Duodenal mucosa (tissue), 2 donors: ENCODE results near the gene VTCN1.

ENCODE experiments used
- H3K27ac ChIP-seq: one replicate; pipeline ENCODE4 v1.7.0; 2013; ENCODE audit warnings: low read depth, low read length
- H3K27me3 ChIP-seq, 2 donors: one replicate each; pipeline ENCODE4 v1.7.0; 2013; ENCODE audit warnings: low read length in 2 of 2, control low read depth in 1 of 2; ENCODE audit not compliant: insufficient read depth in 2 of 2, control insufficient read depth in 1 of 2
- H3K36me3 ChIP-seq, 2 donors: one replicate each; pipeline ENCODE4 v1.7.0; 2013; ENCODE audit warnings: low read length in 2 of 2, control low read depth in 1 of 2; ENCODE audit not compliant: insufficient read depth in 2 of 2, control insufficient read depth in 1 of 2
- H3K4me1 ChIP-seq, 2 donors: one replicate each; pipeline ENCODE4 v1.7.0; 2013; ENCODE audit warnings: low read length in 2 of 2, control low read depth in 1 of 2; ENCODE audit not compliant: insufficient read depth in 2 of 2, control insufficient read depth in 1 of 2
- H3K4me3 ChIP-seq, 2 donors: one replicate each; pipeline ENCODE4 v1.7.0; 2013; ENCODE audit warnings: low read length in 2 of 2, low read depth in 1 of 2
- H3K9ac ChIP-seq, 2 donors: one replicate each; pipeline ENCODE4 v1.7.0; 2013; ENCODE audit warnings: low read length in 2 of 2, low read depth in 1 of 2
- H3K9me3 ChIP-seq, 2 donors: one replicate each; pipeline ENCODE4 v1.7.0; 2013; ENCODE audit warnings: low read length in 2 of 2, control low read depth in 1 of 2; ENCODE audit not compliant: control insufficient read depth in 1 of 2

The VTCN1 gene

GRCh38 chr1:117147856-117148588, 62.7 kb downstream of the VTCN1 start:
- Histone ChIP-seq H3K36me3 (no peaks in the 10 kb centered on the region), H3K27ac (no peak overlapping the region), H3K4me1 (no peaks in the 10 kb centered on the region), H3K9me3 (no peaks in the 10 kb centered on the region), H3K4me3 (no peak overlapping the region), H3K27me3 (peaks cover 0 to 3% of the 10 kb centered on the region in 2 donors), H3K9ac (no peak overlapping the region)

GRCh38 chr1:117147341-117147831, 63.3 kb downstream of the VTCN1 start:
- H3K9ac ChIP-seq: no peak overlapping the region
- H3K36me3 ChIP-seq: no peaks in the 10 kb centered on the region
- H3K27me3 ChIP-seq: peaks cover 0 to 3% of the 10 kb centered on the region in 2 donors
- H3K27ac ChIP-seq: no peak overlapping the region
- H3K4me3 ChIP-seq: no peak overlapping the region
- H3K4me1 ChIP-seq: no peaks in the 10 kb centered on the region
- H3K9me3 ChIP-seq: no peaks in the 10 kb centered on the region

GRCh38 chr1:117146575-117147340, 64.0 kb downstream of the VTCN1 start:
- Histone ChIP-seq H3K27ac (no peak overlapping the region), H3K9ac (no peak overlapping the region), H3K9me3 (no peaks in the 10 kb centered on the region), H3K27me3 (peaks cover 0 to 3% of the 10 kb centered on the region in 2 donors), H3K4me3 (no peak overlapping the region), H3K36me3 (no peaks in the 10 kb centered on the region), H3K4me1 (no peaks in the 10 kb centered on the region)

- H3K9me3 ChIP-seq: no peaks in the 10 kb centered on the region
- no peak overlapping the region for H3K9ac ChIP-seq
- H3K27me3 ChIP-seq: peaks cover 0 to 3% of the 10 kb centered on the region in 2 donors
- no peaks in the 10 kb centered on the region for H3K36me3 ChIP-seq
- H3K4me1 ChIP-seq: no peaks in the 10 kb centered on the region
- no peak overlapping the region for H3K4me3 ChIP-seq
- H3K27ac ChIP-seq: no peak overlapping the region
Measured at GRCh38 chr1:117146072-117146471, 64.7 kb downstream of the VTCN1 start.

- Histone ChIP-seq H3K27me3 (peaks cover 0 to 3% of the 10 kb centered on the region in 2 donors), H3K4me1 (no peaks in the 10 kb centered on the region), H3K27ac (no peak overlapping the region), H3K36me3 (no peaks in the 10 kb centered on the region), H3K9me3 (no peaks in the 10 kb centered on the region), H3K9ac (no peak overlapping the region), H3K4me3 (no peak overlapping the region)
Measured at GRCh38 chr1:117143871-117144270, 66.9 kb downstream of the VTCN1 start.

GRCh38 chr1:117143172-117143571, 67.6 kb downstream of the VTCN1 start:
- Histone ChIP-seq H3K27ac (no peak overlapping the region), H3K27me3 (peaks cover 0 to 3% of the 10 kb centered on the region in 2 donors), H3K9me3 (no peaks in the 10 kb centered on the region), H3K9ac (no peak overlapping the region), H3K4me3 (no peak overlapping the region), H3K4me1 (no peaks in the 10 kb centered on the region), H3K36me3 (no peaks in the 10 kb centered on the region)

- H3K4me3 ChIP-seq: no peak overlapping the region
- peaks cover 0 to 3% of the 10 kb centered on the region in 2 donors for H3K27me3 ChIP-seq
- H3K9me3 ChIP-seq: no peaks in the 10 kb centered on the region
- no peaks in the 10 kb centered on the region for H3K36me3 ChIP-seq
- no peak overlapping the region for H3K27ac ChIP-seq
- H3K4me1 ChIP-seq: no peaks in the 10 kb centered on the region
- no peak overlapping the region for H3K9ac ChIP-seq
Measured at GRCh38 chr1:117142200-117142599, 68.5 kb downstream of the VTCN1 start.

- H3K9me3 ChIP-seq: no peaks in the 10 kb centered on the region
- no peak overlapping the region for H3K4me3 ChIP-seq
- H3K36me3 ChIP-seq: no peaks in the 10 kb centered on the region
- H3K9ac ChIP-seq: no peak overlapping the region
- H3K27me3 ChIP-seq: no peaks in the 10 kb centered on the region
- no peaks in the 10 kb centered on the region for H3K4me1 ChIP-seq
- no peak overlapping the region for H3K27ac ChIP-seq
Measured at GRCh38 chr1:117138561-117138960, 72.2 kb downstream of the VTCN1 start.

GRCh38 chr1:117138106-117138505, 72.6 kb downstream of the VTCN1 start:
- H3K4me3 ChIP-seq: no peak overlapping the region
- no peaks in the 10 kb centered on the region for H3K4me1 ChIP-seq
- H3K9me3 ChIP-seq: no peaks in the 10 kb centered on the region
- no peak overlapping the region for H3K9ac ChIP-seq
- no peaks in the 10 kb centered on the region for H3K27me3 ChIP-seq
- H3K27ac ChIP-seq: no peak overlapping the region
- H3K36me3 ChIP-seq: no peaks in the 10 kb centered on the region

- Histone ChIP-seq H3K4me3 (no peak overlapping the region), H3K9me3 (no peaks in the 10 kb centered on the region), H3K9ac (no peak overlapping the region), H3K27me3 (no peaks in the 10 kb centered on the region), H3K27ac (no peak overlapping the region), H3K4me1 (no peaks in the 10 kb centered on the region), H3K36me3 (no peaks in the 10 kb centered on the region)
Measured at GRCh38 chr1:117137281-117137855, 73.4 kb downstream of the VTCN1 start.
